Stimulated activated naive CD8-positive, alpha-beta T cell treated with anti-CD3 and anti-CD28 coated beads, Interleukin-15, amount 100 ng/mL, for 72 hours (primary cell): ENCODE data around the gene STK32C.

Source experiments
- ATAC-seq: fragments of 150-1000 bp; cut with Tn5 transposase; 2 replicates; pipeline ENCODE4 v1.10.0; 2021; ENCODE audit warnings: mild to moderate bottlenecking, moderate library complexity
- DNase-seq, 2 donors: peaks; one replicate each; pipeline ENCODE4 v3.0.0; 2021 to 2022
- H3K27ac Mint-ChIP-seq, 2 donors: one replicate each; pipeline ENCODE4 v1.8.0; 2022; ENCODE audit warnings: mild to moderate bottlenecking in 2 of 2, mixed read lengths in 2 of 2, moderate library complexity in 2 of 2
- H3K27me3 Mint-ChIP-seq: one replicate; pipeline ENCODE4 v1.8.0; 2022; ENCODE audit warnings: mixed read lengths
- H3K4me1 Mint-ChIP-seq: one replicate; pipeline ENCODE4 v1.8.0; 2022; ENCODE audit warnings: mild to moderate bottlenecking, mixed read lengths
- H3K4me3 Mint-ChIP-seq, 2 donors: one replicate each; pipeline ENCODE4 v1.8.0; 2022; ENCODE audit warnings: mild to moderate bottlenecking in 2 of 2, mixed read lengths in 2 of 2, moderate library complexity in 1 of 2
- H3K9me3 Mint-ChIP-seq, 2 donors: one replicate each; pipeline ENCODE4 v1.8.0; 2022; ENCODE audit warnings: mixed read lengths in 2 of 2

The STK32C gene

DNA sequence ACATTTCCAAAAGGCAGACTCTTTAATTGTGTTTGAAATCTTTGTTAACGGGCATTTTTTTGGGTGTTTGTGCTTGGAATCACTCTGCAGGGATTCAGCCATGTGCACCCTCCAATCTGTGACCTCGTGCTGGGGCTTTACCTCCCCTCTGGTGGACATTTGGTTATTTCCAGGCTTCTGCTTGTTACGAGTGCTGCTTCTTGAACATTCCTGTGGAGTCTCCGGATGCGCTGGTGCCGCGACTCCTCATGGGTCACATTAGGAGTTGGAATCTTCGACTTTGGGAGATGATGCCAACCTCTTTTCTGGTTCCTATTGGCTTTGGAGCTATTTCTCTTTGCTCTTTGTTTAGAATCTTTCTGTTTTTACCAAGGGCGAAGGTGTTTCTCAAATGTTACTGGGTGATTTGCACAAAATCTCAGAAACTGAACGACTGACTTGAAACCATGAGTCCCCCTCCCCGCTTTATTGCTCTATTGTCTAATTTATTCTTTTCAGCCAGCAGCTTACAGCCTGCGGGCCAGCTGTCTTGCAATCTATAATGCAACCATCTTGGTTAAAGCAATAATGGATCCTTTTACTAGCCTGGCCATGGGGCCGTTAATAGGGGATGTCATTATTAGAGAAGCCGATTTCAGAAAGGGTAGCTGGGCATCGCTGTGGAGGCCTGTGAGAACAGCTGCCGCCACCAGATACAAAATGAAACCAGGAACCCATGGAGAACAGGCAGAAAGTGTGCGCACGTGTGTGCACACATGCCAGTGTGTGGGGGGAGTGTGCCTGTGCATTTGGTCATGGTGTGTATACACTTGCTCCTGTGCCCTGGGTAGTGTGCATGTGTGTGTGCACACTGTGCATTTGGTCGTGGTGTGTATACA, 130.9 kb downstream of the STK32C start:
- ATAC-seq = no peak
- Mint-ChIP-seq H3K9me3 (peaks cover 6 to 8% of the 10 kb centered on the region in 2 donors), H3K4me1 (peaks cover 24% of the 10 kb centered on the region), H3K27me3 (peaks cover 77% of the 10 kb centered on the region), H3K27ac (peak overlapping the region in 1 of 2 donors; percentile 7), H3K4me3 (no peak overlapping the region)
- no peak for DNase-seq

DNA sequence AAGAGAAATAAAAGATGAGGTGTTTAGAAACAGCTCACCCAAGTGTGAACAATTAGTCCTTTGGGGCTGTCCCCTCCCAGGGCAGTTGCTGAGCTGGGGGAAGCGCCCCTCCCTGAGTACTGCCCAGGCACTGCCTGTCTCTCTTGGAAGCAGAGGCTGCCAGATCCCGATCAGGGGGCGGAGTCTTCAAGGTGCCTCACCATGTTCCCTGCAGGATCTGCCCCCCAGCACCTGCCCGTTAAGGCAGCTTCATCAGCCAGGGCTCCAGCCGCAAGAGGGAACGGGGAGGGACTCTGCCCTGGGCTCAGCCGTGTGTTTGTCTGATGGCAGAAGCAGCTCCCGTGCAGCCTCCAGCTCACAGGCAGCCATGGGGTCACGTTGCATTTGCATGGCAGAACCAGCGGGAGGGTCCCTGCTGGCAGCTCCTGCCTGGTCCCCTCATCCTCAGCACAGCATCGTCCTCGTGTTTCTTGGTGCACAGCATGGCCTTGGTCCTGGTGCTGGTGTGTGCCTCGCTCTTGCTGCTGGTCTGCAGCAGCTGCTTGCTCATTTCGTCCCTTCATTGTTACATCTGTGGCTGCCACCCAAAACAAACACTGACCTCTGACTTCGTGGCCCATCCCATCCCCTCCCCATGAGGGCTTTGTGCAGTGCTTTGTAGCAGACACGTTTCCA, 131.7 kb downstream of the STK32C start:
- H3K9me3 Mint-ChIP-seq = peaks cover 6 to 8% of the 10 kb centered on the region in 2 donors
- H3K27me3 Mint-ChIP-seq = peaks cover 84% of the 10 kb centered on the region
- peak; percentile 73 for ATAC-seq
- peaks cover 24% of the 10 kb centered on the region for H3K4me1 Mint-ChIP-seq
- H3K4me3 Mint-ChIP-seq = no peak overlapping the region
- no peak overlapping the region for H3K27ac Mint-ChIP-seq
- no peak for DNase-seq

DNA sequence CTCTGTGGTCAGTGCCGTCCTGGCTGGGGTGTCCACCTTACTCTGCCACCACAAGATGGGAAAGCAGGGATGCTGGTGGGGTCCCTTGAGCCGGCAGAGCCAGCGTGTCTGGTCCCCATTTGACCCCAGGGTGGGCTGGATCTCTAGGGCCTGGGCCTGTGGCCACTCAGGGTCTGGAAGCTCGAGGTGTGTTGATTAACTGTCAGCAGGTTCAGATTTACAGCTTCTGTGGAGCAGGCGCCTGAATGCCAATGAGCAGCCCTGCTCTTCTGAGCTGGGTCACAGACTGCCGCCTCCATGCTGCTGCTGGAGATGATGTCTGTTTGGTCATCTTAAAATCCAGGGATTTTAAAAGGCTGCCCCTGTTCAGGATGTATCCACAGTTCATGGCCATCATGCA, 132.3 kb downstream of the STK32C start:
- Mint-ChIP-seq H3K4me3 (no peak overlapping the region), H3K27me3 (peaks cover 85% of the 10 kb centered on the region), H3K9me3 (peaks cover 6 to 8% of the 10 kb centered on the region in 2 donors), H3K4me1 (peaks cover 24% of the 10 kb centered on the region), H3K27ac (no peak overlapping the region)
- no peak for ATAC-seq
- DNase-seq = no peak

DNA sequence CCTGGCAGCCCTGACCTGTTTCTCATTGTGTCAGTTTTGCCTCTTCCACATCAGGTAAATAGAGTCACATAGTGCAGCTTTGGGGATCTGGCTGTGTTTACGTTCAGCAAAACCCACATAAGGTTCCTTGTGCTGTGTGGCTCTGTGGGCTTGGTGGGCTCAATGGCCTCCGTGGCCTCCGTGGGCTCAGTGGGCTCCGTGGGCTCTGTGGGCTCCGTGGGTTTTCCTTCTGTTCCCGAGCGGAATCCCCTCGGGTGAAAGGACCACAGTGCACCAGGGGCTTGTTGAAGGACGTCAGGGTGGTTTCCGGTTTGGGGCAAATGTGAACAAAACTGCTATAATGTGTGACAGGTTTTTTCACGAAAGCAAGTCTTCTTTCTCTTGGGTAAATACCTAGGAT, 133.5 kb downstream of the STK32C start:
- Mint-ChIP-seq H3K4me3 (no peak overlapping the region), H3K9me3 (peaks cover 6 to 8% of the 10 kb centered on the region in 2 donors), H3K4me1 (peaks cover 24% of the 10 kb centered on the region), H3K27me3 (peaks cover 81% of the 10 kb centered on the region), H3K27ac (peak overlapping the region in 1 of 2 donors; percentile 92)
- no peak for DNase-seq
- ATAC-seq = no peak

DNA sequence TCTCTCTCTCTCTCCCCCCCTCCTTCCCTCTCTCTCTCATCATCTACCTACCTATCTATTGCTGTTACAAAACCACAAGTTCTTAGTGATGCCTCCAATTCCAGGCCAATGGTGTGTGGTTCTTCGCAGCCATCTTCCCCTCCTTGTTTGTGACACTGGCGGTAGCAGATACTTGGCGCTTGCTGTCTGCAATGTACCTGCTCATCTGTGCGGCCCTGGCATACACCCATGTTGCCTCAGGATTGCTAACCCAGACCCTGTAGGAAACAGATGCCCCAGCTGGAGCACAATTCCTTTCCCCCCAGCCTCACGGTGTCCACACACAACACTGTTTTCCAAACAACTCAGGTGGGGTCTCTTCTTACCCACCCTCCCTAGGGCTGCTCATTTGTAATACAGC, 134.6 kb downstream of the STK32C start:
- Mint-ChIP-seq H3K4me1 (peaks cover 24% of the 10 kb centered on the region), H3K4me3 (no peak overlapping the region), H3K27me3 (peaks cover 70% of the 10 kb centered on the region), H3K27ac (peak overlapping the region in 1 of 2 donors; percentile 52), H3K9me3 (peaks cover 6 to 8% of the 10 kb centered on the region in 2 donors)
- DNase-seq = no peak
- ATAC-seq = no peak

DNA sequence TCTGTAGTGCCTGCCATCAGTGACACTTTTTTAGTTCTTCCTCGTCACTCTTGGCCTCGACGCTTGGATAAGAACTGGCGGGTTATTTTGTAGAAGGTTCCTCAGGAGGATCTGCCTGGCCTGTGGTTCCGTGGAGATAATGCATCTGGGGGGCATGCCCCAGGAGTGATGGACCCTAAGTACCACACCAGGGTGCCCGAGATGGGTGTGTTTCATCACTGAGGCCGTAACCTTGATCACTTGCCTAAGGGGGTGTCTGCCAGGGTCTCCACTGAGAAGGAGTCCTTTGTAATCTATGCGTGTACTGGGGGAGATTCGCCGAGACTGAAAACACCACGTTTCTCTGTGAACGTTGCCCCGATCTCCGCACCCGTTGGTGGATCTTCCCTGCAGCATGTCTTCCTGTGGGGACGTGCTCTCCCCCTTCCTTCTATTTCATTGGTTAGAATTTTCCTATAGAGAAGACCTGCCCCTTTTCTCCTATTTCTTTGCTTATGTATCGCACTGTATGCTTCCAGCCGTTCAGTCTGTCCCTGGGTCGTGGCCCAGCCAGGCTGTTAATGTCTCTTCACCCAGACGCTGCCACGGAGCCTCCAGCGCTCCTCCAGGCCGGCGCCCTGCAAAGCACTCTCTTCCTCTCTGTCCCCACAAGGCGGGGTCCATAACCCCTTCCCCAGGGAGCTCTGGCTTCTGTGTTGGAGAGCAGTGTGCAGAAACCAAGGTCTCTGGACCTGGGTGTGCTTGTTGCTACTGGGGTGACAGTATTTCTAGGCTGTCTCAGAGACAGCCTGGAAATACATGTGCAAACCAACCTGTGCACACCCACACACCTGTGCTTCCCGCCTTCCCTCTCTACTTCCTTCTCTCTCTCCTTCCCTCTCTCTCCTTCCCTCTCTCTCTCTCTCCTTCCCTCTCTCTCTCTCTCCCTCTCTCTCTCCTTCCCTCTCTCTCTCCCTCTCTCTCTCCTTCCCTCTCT, 135.4 kb downstream of the STK32C start:
- Mint-ChIP-seq H3K4me3 (no peak overlapping the region), H3K4me1 (peaks cover 24% of the 10 kb centered on the region), H3K27me3 (peaks cover 62% of the 10 kb centered on the region), H3K27ac (no peak overlapping the region), H3K9me3 (peaks cover 6 to 8% of the 10 kb centered on the region in 2 donors)
- peak; percentile 50 for ATAC-seq
- DNase-seq = peak in 1 of 2 donors; percentile 23

DNA sequence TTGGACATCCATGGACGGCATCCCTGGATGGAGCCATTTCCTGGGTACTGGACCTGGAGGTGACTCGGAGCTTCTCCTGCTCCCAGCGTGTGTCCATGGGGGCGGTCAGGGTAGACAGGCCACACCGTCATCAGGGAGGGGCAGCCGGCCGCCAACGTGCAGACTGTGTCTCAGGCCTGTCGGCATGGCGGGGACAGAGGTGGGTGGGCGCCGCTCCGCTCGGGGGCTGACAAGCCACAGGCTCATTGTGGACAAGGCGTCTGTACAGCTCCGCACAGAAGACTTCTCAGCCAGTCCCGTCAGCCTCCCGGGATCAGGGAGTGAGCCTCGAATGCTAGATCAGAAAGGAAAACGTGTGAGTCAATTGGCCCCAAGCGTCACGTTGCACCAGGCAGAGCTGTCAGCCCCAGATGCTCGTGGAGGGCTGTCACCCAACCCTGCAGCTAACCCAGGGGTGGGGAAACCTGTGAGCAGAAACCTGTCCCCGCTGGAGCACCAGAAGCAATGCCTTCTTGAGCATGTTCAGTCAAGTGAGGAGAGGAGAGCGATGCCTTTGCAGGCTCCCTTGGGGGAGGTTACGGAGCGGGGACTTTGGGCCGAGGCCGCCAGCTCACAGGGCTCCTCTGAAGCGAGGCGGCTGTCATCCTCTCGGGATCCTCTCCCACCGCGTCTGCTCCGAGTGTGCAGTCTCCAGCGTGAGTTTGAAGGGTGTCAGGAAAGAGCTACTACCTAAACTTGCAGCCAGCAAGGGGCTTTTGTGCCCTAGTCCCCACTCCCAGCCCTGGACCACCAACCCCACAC, 137.0 kb downstream of the STK32C start:
- no peak overlapping the region for H3K27ac Mint-ChIP-seq
- DNase-seq (no peak), ATAC-seq (no peak)
- H3K4me1 Mint-ChIP-seq = peaks cover 23% of the 10 kb centered on the region
- peaks cover 6 to 8% of the 10 kb centered on the region in 2 donors for H3K9me3 Mint-ChIP-seq
- H3K27me3 Mint-ChIP-seq = peaks cover 46% of the 10 kb centered on the region
- no peak overlapping the region for H3K4me3 Mint-ChIP-seq

DNA sequence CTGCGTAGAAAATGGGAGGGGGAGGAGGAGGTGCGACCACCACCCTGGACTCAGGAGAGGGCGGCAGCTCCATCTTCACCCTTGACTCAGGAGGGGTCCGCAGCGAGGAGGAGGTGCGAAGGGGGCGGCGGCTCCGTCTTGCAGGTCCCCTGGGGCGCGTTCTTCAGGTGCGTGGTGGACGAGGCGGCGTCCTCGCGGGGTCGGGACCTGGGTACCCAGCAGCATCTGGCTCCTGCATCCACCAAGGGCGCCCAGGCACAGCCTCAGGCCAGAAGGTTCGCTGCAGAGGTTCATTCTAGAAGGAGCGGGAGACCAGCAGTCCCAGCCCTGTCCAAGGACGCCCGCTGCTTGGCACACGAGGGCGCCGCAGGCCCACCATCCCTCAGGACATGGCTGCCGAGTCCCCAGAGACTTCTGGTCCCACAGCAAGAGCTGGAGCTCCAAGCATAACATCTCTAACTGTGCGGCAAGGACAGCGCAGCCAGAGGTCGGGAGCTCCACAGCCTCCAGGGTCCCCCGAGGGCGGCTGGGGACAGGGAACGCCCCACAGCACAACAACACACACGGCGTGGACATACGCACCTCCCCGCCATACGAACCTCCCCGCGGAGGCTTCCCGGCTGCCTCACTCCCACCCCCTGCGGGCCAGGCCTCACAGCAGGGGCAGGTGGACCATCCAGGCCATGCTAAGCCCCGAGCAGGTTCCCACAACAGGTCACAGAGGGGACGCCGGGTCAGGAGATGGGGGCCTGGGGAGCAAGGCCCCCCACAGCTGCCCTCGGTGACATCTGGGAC, 137.8 kb downstream of the STK32C start:
- Mint-ChIP-seq H3K4me3 (no peak overlapping the region), H3K27ac (no peak overlapping the region), H3K9me3 (peaks cover 6 to 8% of the 10 kb centered on the region in 2 donors), H3K4me1 (peaks cover 18% of the 10 kb centered on the region), H3K27me3 (peaks cover 38% of the 10 kb centered on the region)
- ATAC-seq = peak; percentile 11
- no peak for DNase-seq

DNA sequence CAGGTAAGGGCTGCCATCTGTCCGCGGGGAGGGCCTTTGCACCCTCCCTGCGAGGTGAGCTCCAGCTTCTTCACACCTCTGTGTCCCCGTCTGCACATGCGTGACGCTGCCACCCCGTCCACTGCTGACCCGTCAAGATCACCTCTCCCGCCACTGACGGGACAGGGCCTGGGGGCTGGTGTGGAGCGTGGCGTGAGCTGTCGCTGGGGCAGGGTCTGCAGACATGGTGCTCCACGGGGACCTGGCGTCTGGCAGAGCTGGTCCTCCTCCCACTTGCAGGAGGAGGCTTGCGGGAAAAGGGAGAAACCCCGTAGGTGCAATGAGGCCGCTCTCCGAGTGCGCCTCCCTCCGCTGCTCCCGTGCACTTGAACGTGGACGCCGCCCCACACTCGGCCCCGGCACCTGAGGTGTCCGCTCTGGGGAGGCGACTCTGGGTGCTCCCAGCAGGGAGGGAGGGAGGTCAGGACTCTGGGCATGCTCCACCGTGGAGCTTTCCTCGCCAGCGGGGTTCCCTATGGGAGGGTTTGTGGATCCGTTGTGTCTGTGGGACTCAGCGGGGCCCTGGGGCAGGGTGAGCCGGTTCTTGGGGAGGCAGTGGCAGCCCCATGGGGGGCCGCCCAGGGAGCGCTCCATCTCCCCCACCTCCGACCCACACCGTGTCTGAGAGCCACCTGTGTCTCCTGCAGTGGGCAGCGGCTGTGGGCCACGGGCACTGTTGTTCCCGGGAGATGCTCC, 138.6 kb downstream of the STK32C start:
- peaks cover 30% of the 10 kb centered on the region for H3K27me3 Mint-ChIP-seq
- H3K9me3 Mint-ChIP-seq = peaks cover 6 to 8% of the 10 kb centered on the region in 2 donors
- ATAC-seq (peak; percentile 5), DNase-seq (no peak)
- no peak overlapping the region for H3K27ac Mint-ChIP-seq
- peaks cover 24% of the 10 kb centered on the region for H3K4me1 Mint-ChIP-seq
- H3K4me3 Mint-ChIP-seq = no peak overlapping the region

DNA sequence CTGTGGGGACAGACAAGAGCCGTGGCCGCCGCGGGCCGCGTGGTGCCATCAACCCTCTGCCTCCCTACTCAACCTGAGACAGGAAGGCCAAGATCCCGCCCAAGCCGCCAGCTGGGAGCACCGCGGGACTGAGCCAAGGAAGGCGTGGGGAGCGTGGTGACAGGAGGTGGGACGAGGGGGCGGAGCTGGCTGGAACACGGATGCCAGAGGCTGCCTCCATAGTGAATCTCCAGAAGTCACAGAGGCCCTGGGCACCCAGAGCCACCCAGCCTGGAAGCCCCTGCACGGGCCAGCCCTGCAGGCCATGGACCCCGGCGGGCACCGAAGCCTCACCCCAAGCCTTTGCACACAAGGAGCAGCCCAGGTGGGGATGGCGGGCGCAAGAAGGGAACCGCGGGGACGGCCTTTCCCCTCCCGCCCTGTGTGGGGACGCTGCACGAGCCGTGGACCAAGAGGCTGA, 139.1 kb downstream of the STK32C start:
- H3K27me3 Mint-ChIP-seq = peaks cover 24% of the 10 kb centered on the region
- no peak overlapping the region for H3K4me3 Mint-ChIP-seq
- ATAC-seq = no peak
- H3K27ac Mint-ChIP-seq = no peak overlapping the region
- no peak for DNase-seq
- H3K9me3 Mint-ChIP-seq = peaks cover 5 to 6% of the 10 kb centered on the region in 2 donors
- H3K4me1 Mint-ChIP-seq = peaks cover 22% of the 10 kb centered on the region

DNA sequence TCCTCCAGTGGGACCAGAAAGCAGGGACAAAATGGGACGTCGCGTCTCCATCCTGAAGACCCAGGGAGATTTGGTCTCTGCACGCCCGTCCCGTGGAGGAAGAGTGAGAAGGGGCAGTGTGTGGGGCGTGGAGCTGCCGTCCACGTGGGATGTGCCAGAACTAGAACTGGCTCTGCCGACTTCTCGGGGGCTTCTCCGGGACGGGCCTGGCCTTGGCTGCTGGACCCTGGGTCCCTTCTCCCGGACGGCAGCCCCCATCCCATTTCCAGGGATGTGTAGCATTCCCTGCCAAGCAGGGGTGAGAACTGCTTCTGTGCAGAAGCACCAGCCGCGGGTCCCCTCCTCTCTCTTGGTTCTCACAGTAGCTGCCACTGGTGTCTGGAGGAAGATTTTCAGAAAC, 139.8 kb downstream of the STK32C start:
- H3K9me3 Mint-ChIP-seq = no peaks in the 10 kb centered on the region
- peaks cover 23% of the 10 kb centered on the region for H3K4me1 Mint-ChIP-seq
- peaks cover 19% of the 10 kb centered on the region for H3K27me3 Mint-ChIP-seq
- DNase-seq = no peak
- ATAC-seq = no peak
- H3K4me3 Mint-ChIP-seq = no peak overlapping the region
- H3K27ac Mint-ChIP-seq = no peak overlapping the region

DNA sequence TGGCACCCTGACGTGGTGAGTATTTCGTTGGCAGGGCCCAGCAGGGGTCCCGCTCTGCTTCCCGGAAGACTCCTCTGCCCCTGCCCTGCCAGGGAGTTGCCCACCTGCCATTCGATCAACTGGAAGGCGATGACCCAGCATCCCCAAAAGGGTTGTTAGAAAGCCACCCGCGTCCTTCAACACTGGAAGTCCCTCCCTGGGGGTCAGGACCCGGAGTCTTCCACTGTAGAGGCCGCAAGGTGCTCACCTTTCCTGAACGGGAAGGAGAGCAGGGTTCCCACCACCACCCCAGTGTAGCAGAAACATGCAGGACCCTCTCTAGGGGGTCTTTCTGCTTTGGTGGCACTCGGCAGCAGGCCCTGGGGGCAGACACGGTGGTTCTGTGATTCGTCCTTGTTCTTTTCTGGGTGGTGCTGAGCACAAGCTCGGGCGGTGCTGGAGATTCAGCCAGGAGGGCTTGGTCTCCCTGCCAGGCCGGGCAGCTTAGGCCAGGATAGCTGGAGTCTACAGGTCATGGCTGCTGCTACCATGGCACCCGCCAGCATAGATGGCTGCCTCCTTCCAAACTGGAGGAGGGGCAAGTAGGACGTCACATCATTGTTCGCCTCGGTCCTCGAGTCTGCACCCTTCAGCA, 140.6 kb downstream of the STK32C start:
- Mint-ChIP-seq H3K4me3 (no peak overlapping the region), H3K4me1 (peaks cover 31% of the 10 kb centered on the region), H3K27ac (no peak overlapping the region), H3K27me3 (peaks cover 12% of the 10 kb centered on the region), H3K9me3 (no peaks in the 10 kb centered on the region)
- no peak for ATAC-seq
- no peak for DNase-seq
